SK-N-SH treated with all-trans-retinoic acid at 6 μM for 48 hours (cell line): Measurements from ENCODE around the gene RPP25L.

ENCODE experiments used
- ATAC-seq: fragments of 200-7000 bp; cut with Tn5 transposase; 3 replicates; pipeline ENCODE4 v1.9.1; 2020; ENCODE audit warnings: mild to moderate bottlenecking, moderate library complexity
- ARNTL ChIP-seq: fragments of 450-650 bp; formaldehyde crosslinking; IDR thresholded peaks from 2 replicates; pipeline ENCODE4 v1.5.0; 2020; ENCODE audit warnings: low read depth, mild to moderate bottlenecking, moderate library complexity, borderline replicate concordance
- BACH2 ChIP-seq: fragments of 250-450 bp; sonication (Bioruptor Pico); IDR thresholded peaks from 2 replicates; pipeline ENCODE4 v1.9.0; 2021; ENCODE audit warnings: mild to moderate bottlenecking, borderline replicate concordance
- CREB5 ChIP-seq: fragments of 250-450 bp; sonication (Bioruptor Pico); IDR thresholded peaks from 2 replicates; pipeline ENCODE4 v1.5.1; 2020; ENCODE audit warnings: low read depth, mild to moderate bottlenecking, moderate library complexity
- CSDC2 ChIP-seq: fragments of 250-450 bp; sonication (Bioruptor Pico); IDR thresholded peaks from 2 replicates; pipeline ENCODE4 v1.5.0; 2020; ENCODE audit warnings: mild to moderate bottlenecking, moderate library complexity
- ESRRG ChIP-seq: fragments of 250-450 bp; sonication (Bioruptor Pico); IDR thresholded peaks from 2 replicates; pipeline ENCODE4 v1.6.1; 2021; ENCODE audit warnings: mild to moderate bottlenecking
- GLIS3 ChIP-seq: fragments of 250-450 bp; sonication (Bioruptor Pico); IDR thresholded peaks from 2 replicates; pipeline ENCODE4 v1.5.0; 2020; ENCODE audit warnings: mild to moderate bottlenecking, moderate library complexity
- ISL1 ChIP-seq: fragments of 250-450 bp; sonication (Bioruptor Pico); IDR thresholded peaks from 2 replicates; pipeline ENCODE4 v2.1.2; 2022; ENCODE audit warnings: mild to moderate bottlenecking, moderate library complexity
- OSR1 ChIP-seq: fragments of 250-450 bp; sonication (Bioruptor Pico); IDR thresholded peaks from 2 replicates; pipeline ENCODE4 v1.8.0; 2022; ENCODE audit warnings: moderate library complexity, mild to moderate bottlenecking, inconsistent platforms
- PPARA ChIP-seq: fragments of 250-450 bp; sonication (Bioruptor Pico); IDR thresholded peaks from 2 replicates; pipeline ENCODE4 v1.5.0; 2020; ENCODE audit warnings: mild to moderate bottlenecking, borderline replicate concordance
- RARB ChIP-seq: fragments of 250-450 bp; sonication (Bioruptor Pico); IDR thresholded peaks from 2 replicates; pipeline ENCODE4 v1.8.0; 2021; ENCODE audit warnings: mild to moderate bottlenecking, moderate library complexity
- SNAI2 ChIP-seq: fragments of 250-450 bp; sonication (Bioruptor Pico); IDR thresholded peaks from 2 replicates; pipeline ENCODE4 v1.5.0; 2020; ENCODE audit warnings: mild to moderate bottlenecking, moderate library complexity
- TCF4 ChIP-seq: fragments of 250-450 bp; sonication (Bioruptor Pico); IDR thresholded peaks from 2 replicates; pipeline ENCODE4 v1.8.0; 2021; ENCODE audit warnings: mild to moderate bottlenecking, moderate library complexity, borderline replicate concordance
- TOX ChIP-seq: fragments of 250-450 bp; sonication (Bioruptor Pico); IDR thresholded peaks from 2 replicates; pipeline ENCODE4 v1.8.0; 2021; ENCODE audit warnings: mild to moderate bottlenecking, moderate library complexity, borderline replicate concordance
- TSHZ2 ChIP-seq: fragments of 250-450 bp; sonication (Bioruptor Pico); IDR thresholded peaks from 2 replicates; pipeline ENCODE4 v1.5.0; 2020; ENCODE audit warnings: mild to moderate bottlenecking, moderate library complexity
- ZC3H10 ChIP-seq: fragments of 250-450 bp; sonication (Bioruptor Pico); IDR thresholded peaks from 2 replicates; pipeline ENCODE4 v1.5.1; 2021; ENCODE audit warnings: mild to moderate bottlenecking, moderate library complexity
- ZFP3 ChIP-seq: fragments of 250-450 bp; sonication (Bioruptor Pico); IDR thresholded peaks from 2 replicates; pipeline ENCODE4 v1.5.0; 2020; ENCODE audit warnings: mild to moderate bottlenecking, moderate library complexity
- ZFP30 ChIP-seq: fragments of 450-650 bp; formaldehyde crosslinking; IDR thresholded peaks from 2 replicates; pipeline ENCODE4 v1.5.0; 2022; ENCODE audit warnings: mild to moderate bottlenecking, moderate library complexity
- ZNF565 ChIP-seq: fragments of 450-650 bp; formaldehyde crosslinking; conservative IDR thresholded peaks from 2 replicates; pipeline ENCODE4 v1.5.0; 2020; ENCODE audit warnings: low read depth, mild to moderate bottlenecking, moderate library complexity
- ZNF70 ChIP-seq: fragments of 450-650 bp; formaldehyde crosslinking; IDR thresholded peaks from 2 replicates; pipeline ENCODE4 v1.5.0; 2020; ENCODE audit warnings: mild to moderate bottlenecking, moderate library complexity
- ZNF8 ChIP-seq: fragments of 450-650 bp; formaldehyde crosslinking; IDR thresholded peaks from 2 replicates; pipeline ENCODE4 v1.5.0; 2020; ENCODE audit warnings: mild to moderate bottlenecking, moderate library complexity
- TF ChIP-seq, protein P1 (sequence below): fragments of 250-450 bp; sonication (Bioruptor Pico); IDR thresholded peaks from 2 replicates; pipeline ENCODE4 v1.8.0; 2020; ENCODE audit warnings: mild to moderate bottlenecking, moderate library complexity, borderline replicate concordance
- TF ChIP-seq, protein P2 (sequence below): fragments of 250-450 bp; sonication (Bioruptor Pico); IDR thresholded peaks from 2 replicates; pipeline ENCODE4 v1.8.0; 2021; ENCODE audit warnings: low read depth, mild to moderate bottlenecking, moderate library complexity, borderline replicate concordance
- TF ChIP-seq, protein P3 (sequence below): fragments of 250-450 bp; sonication (Bioruptor Pico); IDR thresholded peaks from 2 replicates; pipeline ENCODE4 v1.5.1; 2021; ENCODE audit warnings: mild to moderate bottlenecking, moderate library complexity

RPP25L gene, protein sequence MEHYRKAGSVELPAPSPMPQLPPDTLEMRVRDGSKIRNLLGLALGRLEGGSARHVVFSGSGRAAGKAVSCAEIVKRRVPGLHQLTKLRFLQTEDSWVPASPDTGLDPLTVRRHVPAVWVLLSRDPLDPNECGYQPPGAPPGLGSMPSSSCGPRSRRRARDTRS

GRCh38 chr9:34611811-34612787 lies at the start of gene RPP25L:
Gene RPP25L (minus strand): TSS chr9:34612097. CDS start chr9:34611296, 801 bp downstream.
- ATAC-seq: peak; percentile 96
- TF ChIP-seq, protein P1, sequence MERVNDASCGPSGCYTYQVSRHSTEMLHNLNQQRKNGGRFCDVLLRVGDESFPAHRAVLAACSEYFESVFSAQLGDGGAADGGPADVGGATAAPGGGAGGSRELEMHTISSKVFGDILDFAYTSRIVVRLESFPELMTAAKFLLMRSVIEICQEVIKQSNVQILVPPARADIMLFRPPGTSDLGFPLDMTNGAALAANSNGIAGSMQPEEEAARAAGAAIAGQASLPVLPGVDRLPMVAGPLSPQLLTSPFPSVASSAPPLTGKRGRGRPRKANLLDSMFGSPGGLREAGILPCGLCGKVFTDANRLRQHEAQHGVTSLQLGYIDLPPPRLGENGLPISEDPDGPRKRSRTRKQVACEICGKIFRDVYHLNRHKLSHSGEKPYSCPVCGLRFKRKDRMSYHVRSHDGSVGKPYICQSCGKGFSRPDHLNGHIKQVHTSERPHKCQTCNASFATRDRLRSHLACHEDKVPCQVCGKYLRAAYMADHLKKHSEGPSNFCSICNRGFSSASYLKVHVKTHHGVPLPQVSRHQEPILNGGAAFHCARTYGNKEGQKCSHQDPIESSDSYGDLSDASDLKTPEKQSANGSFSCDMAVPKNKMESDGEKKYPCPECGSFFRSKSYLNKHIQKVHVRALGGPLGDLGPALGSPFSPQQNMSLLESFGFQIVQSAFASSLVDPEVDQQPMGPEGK (CRISPR knock-in tag): no peak
- 0 out of 2 replicates have a peak, but pooled peaks have one; percentile 30 for TF ChIP-seq SNAI2 (CRISPR knock-in tag)

DNA sequence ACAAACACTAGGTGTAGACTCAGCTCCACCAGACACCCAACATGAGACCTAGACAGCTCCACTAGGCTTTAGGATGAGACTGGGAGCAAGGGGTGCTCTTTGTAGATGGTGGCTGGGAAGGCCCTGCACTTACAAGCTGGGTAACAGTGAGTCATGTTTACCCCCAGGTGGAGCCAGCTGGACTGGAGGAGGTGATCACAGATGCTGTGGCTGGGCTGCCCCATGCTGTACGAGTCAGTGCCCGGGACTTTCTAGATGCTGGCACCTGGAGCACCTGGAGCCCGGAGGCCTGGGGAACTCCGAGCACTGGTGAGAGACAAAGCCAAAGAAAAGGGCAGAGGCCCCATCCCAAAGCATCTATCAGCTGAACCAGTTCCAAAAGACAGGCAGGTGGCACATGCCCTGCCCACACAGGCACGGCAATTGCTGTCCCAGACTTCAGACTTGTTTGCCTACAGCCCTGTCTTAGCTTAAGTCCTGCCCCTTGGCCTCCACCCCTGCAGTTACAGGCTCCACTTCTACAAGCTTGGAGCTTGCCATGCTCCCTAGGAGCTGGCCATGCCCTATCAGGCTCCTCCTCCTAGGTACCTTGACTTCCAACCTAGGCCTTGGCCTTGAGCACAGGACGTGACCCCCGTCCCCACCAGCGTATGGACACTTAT lies 47.8 kb upstream of the RPP25L start:
- ATAC-seq: no peak

DNA sequence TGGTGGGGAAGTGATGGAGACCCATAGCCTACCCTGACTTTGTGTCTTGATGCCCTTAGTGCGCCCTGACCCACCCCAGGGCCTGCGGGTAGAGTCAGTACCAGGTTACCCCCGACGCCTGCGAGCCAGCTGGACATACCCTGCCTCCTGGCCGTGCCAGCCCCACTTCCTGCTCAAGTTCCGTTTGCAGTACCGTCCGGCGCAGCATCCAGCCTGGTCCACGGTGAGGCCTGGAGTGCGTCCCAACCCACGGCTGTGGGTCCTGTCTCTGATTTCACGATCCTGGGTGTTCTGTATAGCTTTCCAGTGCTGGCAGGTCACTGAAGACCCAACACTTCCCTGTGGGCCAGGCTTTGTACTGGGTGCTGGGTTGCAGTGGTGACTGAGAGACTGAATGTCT lies 46.6 kb upstream of the RPP25L start:
- ATAC-seq: no peak
- no peak for TF ChIP-seq ARNTL (CRISPR knock-in tag)
- no peak for TF ChIP-seq GLIS3
- TF ChIP-seq, protein P2, sequence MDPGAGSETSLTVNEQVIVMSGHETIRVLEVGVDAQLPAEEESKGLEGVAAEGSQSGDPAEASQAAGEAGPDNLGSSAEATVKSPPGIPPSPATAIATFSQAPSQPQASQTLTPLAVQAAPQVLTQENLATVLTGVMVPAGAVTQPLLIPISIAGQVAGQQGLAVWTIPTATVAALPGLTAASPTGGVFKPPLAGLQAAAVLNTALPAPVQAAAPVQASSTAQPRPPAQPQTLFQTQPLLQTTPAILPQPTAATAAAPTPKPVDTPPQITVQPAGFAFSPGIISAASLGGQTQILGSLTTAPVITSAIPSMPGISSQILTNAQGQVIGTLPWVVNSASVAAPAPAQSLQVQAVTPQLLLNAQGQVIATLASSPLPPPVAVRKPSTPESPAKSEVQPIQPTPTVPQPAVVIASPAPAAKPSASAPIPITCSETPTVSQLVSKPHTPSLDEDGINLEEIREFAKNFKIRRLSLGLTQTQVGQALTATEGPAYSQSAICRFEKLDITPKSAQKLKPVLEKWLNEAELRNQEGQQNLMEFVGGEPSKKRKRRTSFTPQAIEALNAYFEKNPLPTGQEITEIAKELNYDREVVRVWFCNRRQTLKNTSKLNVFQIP (CRISPR knock-in tag): no peak
- no peak for TF ChIP-seq ZNF70 (CRISPR knock-in tag)
- TF ChIP-seq CREB5 (CRISPR knock-in tag): no peak
- TF ChIP-seq TSHZ2 (CRISPR knock-in tag): no peak
- no peak for TF ChIP-seq OSR1
- TF ChIP-seq BACH2 (CRISPR knock-in tag): no peak
- no peak for TF ChIP-seq CSDC2 (CRISPR knock-in tag)
- TF ChIP-seq ZNF565 (CRISPR knock-in tag): no peak

More for the DNA sequence above, 47.8 kb upstream of the RPP25L start:
- TF ChIP-seq ESRRG (no peak), ZNF8 (CRISPR knock-in tag) (no peak), ISL1 (no peak), TCF4 (no peak), ZNF70 (CRISPR knock-in tag) (no peak), ARNTL (CRISPR knock-in tag) (no peak), RARB (no peak), CREB5 (CRISPR knock-in tag) (no peak), ZNF565 (CRISPR knock-in tag) (no peak), SNAI2 (CRISPR knock-in tag) (no peak), CSDC2 (CRISPR knock-in tag) (no peak), PPARA (CRISPR knock-in tag) (no peak), ZFP30 (CRISPR knock-in tag) (no peak), TOX (CRISPR knock-in tag) (no peak), ZFP3 (CRISPR knock-in tag) (no peak), ZC3H10 (CRISPR knock-in tag) (no peak)
- TF ChIP-seq, protein P2 (CRISPR knock-in tag): no peak
- TF ChIP-seq, protein P3, sequence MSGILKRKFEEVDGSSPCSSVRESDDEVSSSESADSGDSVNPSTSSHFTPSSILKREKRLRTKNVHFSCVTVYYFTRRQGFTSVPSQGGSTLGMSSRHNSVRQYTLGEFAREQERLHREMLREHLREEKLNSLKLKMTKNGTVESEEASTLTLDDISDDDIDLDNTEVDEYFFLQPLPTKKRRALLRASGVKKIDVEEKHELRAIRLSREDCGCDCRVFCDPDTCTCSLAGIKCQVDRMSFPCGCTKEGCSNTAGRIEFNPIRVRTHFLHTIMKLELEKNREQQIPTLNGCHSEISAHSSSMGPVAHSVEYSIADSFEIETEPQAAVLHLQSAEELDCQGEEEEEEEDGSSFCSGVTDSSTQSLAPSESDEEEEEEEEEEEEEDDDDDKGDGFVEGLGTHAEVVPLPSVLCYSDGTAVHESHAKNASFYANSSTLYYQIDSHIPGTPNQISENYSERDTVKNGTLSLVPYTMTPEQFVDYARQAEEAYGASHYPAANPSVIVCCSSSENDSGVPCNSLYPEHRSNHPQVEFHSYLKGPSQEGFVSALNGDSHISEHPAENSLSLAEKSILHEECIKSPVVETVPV (CRISPR knock-in tag): no peak
